ENCODE results near the gene APP.

DNA sequence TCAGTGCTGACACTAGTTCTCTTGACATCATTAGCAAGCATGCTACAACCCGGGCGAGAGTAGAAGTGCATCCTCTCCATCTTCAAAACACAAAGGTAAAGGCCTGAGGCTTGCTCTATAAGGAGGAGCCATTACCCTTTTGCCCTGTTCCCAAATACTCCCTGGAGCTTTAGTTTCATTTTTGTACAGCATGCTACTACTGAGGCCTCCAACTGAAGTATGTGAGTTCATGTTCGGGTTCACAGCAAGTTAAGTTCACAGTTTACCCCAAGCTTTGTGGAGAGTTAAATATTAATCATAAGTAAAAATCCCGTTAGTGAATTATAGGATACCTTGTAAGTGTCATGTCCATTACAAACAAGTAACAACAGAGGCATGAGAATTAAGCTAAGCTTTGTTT lies 156.6 kb downstream of the APP start:
- TF ChIP-seq, protein P1, sequence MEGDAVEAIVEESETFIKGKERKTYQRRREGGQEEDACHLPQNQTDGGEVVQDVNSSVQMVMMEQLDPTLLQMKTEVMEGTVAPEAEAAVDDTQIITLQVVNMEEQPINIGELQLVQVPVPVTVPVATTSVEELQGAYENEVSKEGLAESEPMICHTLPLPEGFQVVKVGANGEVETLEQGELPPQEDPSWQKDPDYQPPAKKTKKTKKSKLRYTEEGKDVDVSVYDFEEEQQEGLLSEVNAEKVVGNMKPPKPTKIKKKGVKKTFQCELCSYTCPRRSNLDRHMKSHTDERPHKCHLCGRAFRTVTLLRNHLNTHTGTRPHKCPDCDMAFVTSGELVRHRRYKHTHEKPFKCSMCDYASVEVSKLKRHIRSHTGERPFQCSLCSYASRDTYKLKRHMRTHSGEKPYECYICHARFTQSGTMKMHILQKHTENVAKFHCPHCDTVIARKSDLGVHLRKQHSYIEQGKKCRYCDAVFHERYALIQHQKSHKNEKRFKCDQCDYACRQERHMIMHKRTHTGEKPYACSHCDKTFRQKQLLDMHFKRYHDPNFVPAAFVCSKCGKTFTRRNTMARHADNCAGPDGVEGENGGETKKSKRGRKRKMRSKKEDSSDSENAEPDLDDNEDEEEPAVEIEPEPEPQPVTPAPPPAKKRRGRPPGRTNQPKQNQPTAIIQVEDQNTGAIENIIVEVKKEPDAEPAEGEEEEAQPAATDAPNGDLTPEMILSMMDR (conservative IDR thresholded peaks at IDR 0.05; ENCODE audit: low read depth, low read length), result no peak
- TF ChIP-seq EZH2 (IDR thresholded peaks at IDR 0.05; ENCODE audit: low read length, unreplicated experiment), result no peak

All from PC-3 (cell line).